ENCODE measurements around the gene CAPN7.

GRCh38 chr3:15277861-15278500 lies 71.9 kb downstream of the CAPN7 start:
- TF ChIP-seq, protein P1, sequence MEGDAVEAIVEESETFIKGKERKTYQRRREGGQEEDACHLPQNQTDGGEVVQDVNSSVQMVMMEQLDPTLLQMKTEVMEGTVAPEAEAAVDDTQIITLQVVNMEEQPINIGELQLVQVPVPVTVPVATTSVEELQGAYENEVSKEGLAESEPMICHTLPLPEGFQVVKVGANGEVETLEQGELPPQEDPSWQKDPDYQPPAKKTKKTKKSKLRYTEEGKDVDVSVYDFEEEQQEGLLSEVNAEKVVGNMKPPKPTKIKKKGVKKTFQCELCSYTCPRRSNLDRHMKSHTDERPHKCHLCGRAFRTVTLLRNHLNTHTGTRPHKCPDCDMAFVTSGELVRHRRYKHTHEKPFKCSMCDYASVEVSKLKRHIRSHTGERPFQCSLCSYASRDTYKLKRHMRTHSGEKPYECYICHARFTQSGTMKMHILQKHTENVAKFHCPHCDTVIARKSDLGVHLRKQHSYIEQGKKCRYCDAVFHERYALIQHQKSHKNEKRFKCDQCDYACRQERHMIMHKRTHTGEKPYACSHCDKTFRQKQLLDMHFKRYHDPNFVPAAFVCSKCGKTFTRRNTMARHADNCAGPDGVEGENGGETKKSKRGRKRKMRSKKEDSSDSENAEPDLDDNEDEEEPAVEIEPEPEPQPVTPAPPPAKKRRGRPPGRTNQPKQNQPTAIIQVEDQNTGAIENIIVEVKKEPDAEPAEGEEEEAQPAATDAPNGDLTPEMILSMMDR (IDR thresholded peaks at IDR 0.05), result no peak
- no peak for TF ChIP-seq POLR2A (IDR thresholded peaks at IDR 0.05)
